NOMO-1 treated with DMSO at 0.1 percent for 48 hours (cell line): Measurements from ENCODE around the gene SVIL.
"Not testable (repeated sequence)": the region's sequence is repeated elsewhere in the genome, so short reads cannot be mapped to it uniquely, and the experiment has no call there.

Source experiments
- DNase-seq: peaks from one replicate; lab custom pipeline; 2025; ENCODE audit not compliant: unreplicated experiment; lab: John Stamatoyannopoulos, UW

SVIL gene

GRCh38 chr10:29579455-29579970 is 55.3 kb downstream of the SVIL start:
- no peak for DNase-seq

DNA sequence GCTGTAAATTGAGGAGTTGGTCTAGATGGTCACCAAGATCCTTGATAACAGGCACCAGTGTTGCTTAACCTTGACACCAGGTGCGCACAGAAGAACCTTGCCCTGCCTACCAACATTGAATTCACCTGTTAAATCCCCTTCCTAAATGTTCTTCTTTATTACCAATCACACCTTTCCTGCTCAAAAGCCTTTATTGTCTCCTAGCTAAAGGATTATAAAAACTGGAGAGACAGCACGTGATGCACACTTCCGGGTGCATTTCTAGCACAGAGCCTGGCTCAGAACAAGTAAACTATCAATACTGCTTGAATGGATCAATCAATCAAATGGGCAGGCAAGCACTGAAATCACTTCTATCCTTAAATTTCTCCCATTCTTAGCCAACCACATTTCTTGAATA is 56.3 kb downstream of the SVIL start:
- DNase-seq: no peak

GRCh38 chr10:29576681-29577080 is 58.1 kb downstream of the SVIL start:
- DNase-seq: no peak

- DNase-seq: no peak
Observed at GRCh38 chr10:29575098-29575455, 59.7 kb downstream of the SVIL start.

DNA sequence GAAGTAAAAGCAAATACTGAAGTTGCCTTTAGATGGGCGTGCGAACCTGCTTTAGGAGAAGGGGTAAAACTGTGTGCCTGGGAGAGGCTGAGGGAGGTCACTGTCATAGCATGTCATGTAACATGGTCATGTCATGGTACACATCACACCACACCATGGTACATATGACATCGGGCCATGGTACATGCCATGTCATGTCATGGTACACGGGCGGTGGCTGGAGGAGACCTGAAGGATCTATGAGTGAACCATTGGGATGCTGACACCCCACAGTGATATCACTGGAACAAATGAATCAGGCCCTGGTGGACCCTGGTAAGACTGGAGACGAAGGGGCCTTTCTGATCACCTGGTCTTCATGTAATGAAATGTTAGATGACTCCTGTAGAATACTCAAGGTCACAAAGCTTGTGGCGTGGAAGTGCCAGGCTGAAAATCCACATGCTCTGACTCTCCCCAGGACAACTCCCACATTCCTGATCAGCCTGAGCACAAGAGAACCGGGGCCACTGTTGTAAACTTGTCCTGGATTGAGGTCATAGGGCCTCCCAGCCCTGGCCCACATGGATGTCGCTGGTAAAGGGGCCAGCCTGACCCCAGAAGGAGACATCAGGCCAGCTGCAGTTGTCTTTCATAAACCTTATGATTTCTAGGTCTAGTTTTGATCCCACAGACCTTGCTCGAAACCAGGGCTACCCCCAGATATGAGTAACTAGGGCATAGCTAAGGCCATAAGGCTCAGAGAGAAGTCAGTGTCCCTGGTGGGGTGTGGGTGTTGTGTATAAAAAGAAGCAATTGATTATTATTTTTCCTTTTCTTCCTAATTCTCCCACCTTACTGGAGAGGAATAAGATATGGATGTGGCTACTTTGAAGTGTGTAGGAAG is 60.3 kb downstream of the SVIL start:
- not testable (repeated sequence) for DNase-seq

DNA sequence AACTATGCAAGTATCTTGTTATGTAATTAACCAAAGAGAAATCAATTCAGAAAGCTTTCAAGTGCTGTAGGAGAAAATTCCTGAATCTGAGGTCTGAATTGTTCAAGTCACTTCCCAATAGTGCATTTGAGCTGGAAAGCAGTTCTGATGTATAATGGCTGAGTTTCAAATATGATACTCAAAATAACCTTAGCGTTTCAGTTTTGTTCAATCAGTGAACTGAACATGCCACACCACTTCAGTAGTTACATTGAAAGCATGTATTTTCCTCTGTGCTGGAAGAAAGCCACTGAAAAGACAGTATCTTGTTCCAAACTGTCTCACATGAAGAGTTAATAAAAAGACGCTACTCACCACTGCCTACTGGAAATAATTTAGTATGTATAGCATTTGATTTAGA is 64.5 kb downstream of the SVIL start:
- not testable (repeated sequence) for DNase-seq

DNA sequence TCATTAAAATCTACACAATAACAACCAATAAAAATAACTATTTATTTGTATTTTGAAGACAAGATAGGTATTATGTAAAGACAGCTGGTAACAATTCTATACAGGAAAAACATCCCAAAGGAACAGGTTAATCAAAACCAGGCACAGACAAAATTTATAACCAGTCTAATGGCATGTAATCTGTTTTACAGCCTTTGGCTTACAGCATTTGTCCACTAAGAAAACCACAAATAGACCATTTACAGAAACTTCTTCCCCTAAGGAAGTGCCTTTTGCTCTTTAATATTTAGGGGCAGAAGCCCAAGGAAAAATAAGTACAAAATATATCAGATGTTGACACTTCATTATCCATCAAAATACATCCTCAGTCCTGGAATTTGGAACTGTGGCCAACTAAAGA is 65.0 kb downstream of the SVIL start:
- peak; percentile 9 for DNase-seq

GRCh38 chr10:29567003-29567402 is 67.8 kb downstream of the SVIL start:
- DNase-seq: no peak

DNA sequence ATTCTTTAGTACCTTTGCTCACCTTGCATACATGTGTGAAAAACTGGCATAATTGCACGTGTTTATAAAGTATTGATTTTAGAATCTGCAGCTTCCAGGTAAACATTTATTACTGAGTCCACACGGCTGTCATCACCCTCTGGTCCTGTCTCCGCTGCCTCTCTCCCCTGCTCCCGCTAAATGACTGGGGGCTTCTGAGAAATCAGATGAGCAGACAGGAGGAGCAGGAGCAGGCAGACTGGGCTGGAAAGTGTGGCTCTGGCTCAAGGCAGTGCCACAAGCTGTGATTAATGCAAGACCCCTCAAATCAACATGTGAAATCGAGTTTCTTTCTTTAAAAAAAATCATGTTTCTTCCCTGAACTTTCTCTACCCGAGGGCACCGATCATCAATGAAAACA is 68.6 kb downstream of the SVIL start:
- not testable (repeated sequence) for DNase-seq

- DNase-seq: peak; percentile 87
Observed at GRCh38 chr10:29563420-29564035, 71.2 kb downstream of the SVIL start.

DNA sequence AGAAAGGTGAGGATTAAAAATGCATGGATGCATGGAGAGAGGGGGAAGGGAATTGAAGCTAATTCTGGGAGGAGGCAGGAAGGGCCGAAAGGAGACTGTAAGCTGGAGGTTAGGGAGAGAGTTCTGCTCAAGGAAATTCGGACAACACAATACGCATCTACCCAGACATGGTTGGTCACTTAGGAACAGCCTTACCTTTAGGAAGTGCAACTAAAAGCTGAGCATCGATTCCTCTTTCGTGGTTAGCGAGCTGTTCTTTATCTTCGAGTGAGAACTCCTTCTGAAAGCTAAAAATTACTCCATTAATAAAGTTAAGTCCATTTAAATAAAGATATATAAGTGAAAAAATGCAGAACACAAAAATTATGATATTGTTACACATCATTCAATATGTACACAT is 71.8 kb downstream of the SVIL start:
- peak; percentile 7 for DNase-seq

GRCh38 chr10:29559996-29560395 is 74.8 kb downstream of the SVIL start:
- no peak for DNase-seq

- no peak for DNase-seq
Observed at GRCh38 chr10:29557665-29558064, 77.1 kb downstream of the SVIL start.

GRCh38 chr10:29555746-29556481 is 78.9 kb downstream of the SVIL start:
- DNase-seq: no peak

DNA sequence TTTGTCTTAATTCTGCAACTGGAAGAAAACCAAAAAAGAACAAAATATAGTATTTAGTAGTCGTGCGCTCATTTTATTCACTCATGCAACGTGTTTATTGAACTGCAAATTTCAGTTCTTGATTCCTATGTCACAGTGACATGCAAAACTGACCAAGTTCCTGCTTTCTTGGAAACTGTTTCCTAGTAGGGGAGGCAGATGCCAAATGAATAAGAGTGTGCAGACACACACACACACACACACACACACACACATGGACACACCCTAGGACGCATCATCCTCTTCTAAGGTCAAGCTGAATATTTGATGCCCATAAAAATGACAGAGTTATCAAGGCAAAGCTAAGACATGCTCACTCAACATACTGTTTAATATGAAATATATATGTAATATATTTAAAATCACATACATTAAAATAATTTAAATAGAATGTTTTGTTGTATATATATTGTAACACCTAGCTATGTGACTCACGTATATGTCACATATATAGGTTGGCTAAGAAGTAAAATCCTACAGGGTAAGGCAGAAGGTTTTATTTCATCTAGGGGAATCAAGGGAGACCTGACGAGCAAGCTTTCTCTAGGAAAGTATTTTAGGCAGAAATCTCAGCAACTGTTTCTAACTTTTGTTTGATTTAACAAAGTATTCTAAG is 79.6 kb downstream of the SVIL start:
- peak; percentile 35 for DNase-seq

DNA sequence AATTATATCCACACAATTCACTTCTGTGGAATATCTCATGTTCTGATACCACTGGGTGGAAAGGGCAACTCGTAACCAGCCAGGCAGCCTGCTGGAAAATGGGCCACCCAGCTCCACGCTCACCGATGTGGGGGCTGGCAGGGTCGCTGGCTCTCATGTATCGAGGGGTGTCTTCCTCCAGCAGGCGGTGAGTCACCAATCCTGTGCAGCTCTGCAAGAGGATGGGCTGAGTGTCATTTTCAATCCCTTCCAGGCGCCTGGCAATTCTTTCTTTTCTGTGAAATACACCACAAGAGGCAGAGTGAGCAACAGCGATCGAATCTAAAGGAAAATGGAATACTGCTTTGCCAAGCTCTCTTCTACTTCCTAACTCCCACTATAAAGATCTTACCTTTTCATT is 80.1 kb downstream of the SVIL start:
- no peak for DNase-seq

- no peak for DNase-seq
Observed at GRCh38 chr10:29553544-29554250, 81.1 kb downstream of the SVIL start.

DNA sequence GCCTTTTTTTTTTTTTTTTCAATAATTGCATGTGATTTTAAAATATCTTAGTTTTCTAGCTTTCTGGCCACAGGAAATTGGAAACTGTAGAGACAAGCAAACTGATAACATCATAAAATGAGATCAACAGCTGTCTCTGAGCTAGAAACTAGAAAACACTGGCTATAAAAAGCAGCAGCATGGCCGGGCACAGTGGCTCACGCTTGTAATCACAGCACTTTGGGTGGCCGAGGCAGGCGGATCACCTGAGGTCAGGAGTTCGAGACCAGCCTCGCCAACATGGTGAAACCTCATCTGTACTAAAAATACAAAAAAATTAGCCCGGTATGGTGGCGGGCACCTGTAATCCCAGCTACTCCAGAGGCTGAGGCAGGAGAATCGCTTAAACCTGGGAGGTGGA is 81.7 kb downstream of the SVIL start:
- DNase-seq: not testable (repeated sequence)

- not testable (repeated sequence) for DNase-seq
Observed at GRCh38 chr10:29549493-29549892, 85.3 kb downstream of the SVIL start.

DNA sequence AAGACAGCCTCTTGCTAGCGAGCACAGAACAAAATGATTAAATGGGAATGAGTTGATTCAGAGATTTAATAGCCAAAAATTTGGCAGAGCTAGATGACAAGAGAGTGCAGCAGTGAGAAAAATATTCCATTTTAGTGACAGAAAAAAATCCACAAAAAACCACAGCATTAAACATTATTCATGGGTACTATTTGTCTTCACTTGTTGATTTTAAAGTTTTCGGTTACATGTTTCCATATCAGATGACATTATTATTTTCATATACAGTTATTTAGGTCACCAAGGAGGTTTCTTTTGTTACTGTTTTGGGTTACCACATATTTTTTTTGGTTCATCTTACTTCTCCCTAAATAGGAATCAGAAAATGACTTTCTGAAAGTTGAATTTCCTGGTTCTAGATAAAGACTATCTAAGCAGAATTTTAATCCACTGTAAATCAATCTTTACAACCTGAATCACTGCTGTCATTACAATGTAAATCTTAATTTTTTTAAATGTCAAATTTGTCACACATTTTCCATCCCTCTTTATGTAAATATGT is 87.9 kb downstream of the SVIL start:
- no peak for DNase-seq
